Keratinocyte (primary cell): Measurements from ENCODE around the gene PPP2R5C. TPM values are rescaled to one million over a fixed set of nuclear protein-coding genes. Genes with fewer than 3 reads are reported as not detected.

ENCODE experiments used
- DNase-seq: peaks from one replicate; pipeline ENCODE4 v3.0.0-alpha.2; 2011; ENCODE audit warnings: low read depth, missing footprints, low spot score
- FAIRE-seq: peaks from 2 replicates; lab custom pipeline; 2011; peaks lifted over from hg19 to GRCh38; lab: Jason Lieb, UNC
- H2AFZ ChIP-seq: 2 replicates; pipeline ENCODE4 v1.6.0; 2012; ENCODE audit warnings: low read length, control low read depth, inconsistent platforms; ENCODE audit not compliant: control insufficient read depth
- H3K27ac ChIP-seq: 2 replicates; pipeline ENCODE4 v1.5.1; 2011; ENCODE audit warnings: low read length; ENCODE audit not compliant: control insufficient read depth, insufficient read depth
- H3K27me3 ChIP-seq: 3 replicates; pipeline ENCODE4 v1.6.0; 2011; ENCODE audit warnings: low read length; ENCODE audit not compliant: control insufficient read depth, insufficient read depth; ENCODE audit errors: extremely low read depth
- H3K36me3 ChIP-seq, 2 experiments: 2 replicates in 1 of 2; 3 replicates in 1 of 2; pipeline ENCODE4 v1.5.1; 2011; ENCODE audit warnings: low read length in 2 of 2, mild to moderate bottlenecking in 1 of 2; ENCODE audit not compliant: control insufficient read depth in 2 of 2, insufficient read depth in 2 of 2; ENCODE audit errors: extremely low read depth in 1 of 2
- H3K4me1 ChIP-seq: 3 replicates; pipeline ENCODE4 v1.5.1; 2011; ENCODE audit warnings: low read length; ENCODE audit not compliant: control insufficient read depth, insufficient read depth; ENCODE audit errors: extremely low read depth
- H3K4me2 ChIP-seq: 3 replicates; pipeline ENCODE4 v1.6.0; 2011; ENCODE audit warnings: low read depth, low read length; ENCODE audit not compliant: control insufficient read depth, insufficient read depth; ENCODE audit errors: extremely low read depth
- H3K4me3 ChIP-seq, 3 experiments: fragments of 200-600 bp in 1 of 3; sonication (generic) in 1 of 3; 2 replicates in 2 of 3; 3 replicates in 1 of 3; pipeline ENCODE4 v1.5.1; 2011 to 2016; ENCODE audit warnings: low read length in 3 of 3, mild to moderate bottlenecking in 3 of 3, control low read depth in 2 of 3, inconsistent platforms in 1 of 3, low read depth in 1 of 3, mixed read lengths in 1 of 3, mixed run types in 1 of 3, moderate library complexity in 1 of 3; ENCODE audit not compliant: control insufficient read depth in 2 of 3, insufficient read depth in 2 of 3; ENCODE audit errors: extremely low read depth in 1 of 3
- H3K79me2 ChIP-seq: 2 replicates; pipeline ENCODE4 v1.6.0; 2012; ENCODE audit warnings: low read length; ENCODE audit not compliant: control insufficient read depth, insufficient read depth
- H3K9ac ChIP-seq: 3 replicates; pipeline ENCODE4 v1.6.0; 2011; ENCODE audit warnings: low read length; ENCODE audit not compliant: control insufficient read depth, insufficient read depth; ENCODE audit errors: extremely low read depth
- H3K9me1 ChIP-seq: 3 replicates; pipeline ENCODE4 v1.6.0; 2011; ENCODE audit warnings: low read length; ENCODE audit not compliant: control insufficient read depth, insufficient read depth; ENCODE audit errors: extremely low read depth
- H3K9me3 ChIP-seq: 2 replicates; pipeline ENCODE4 v1.5.1; 2012; ENCODE audit warnings: low read depth, low read length; ENCODE audit not compliant: control insufficient read depth
- H4K20me1 ChIP-seq: 3 replicates; pipeline ENCODE4 v1.6.0; 2011; ENCODE audit warnings: low read length; ENCODE audit not compliant: control insufficient read depth, insufficient read depth; ENCODE audit errors: extremely low read depth
- CTCF ChIP-seq, 3 experiments: IDR thresholded peaks in 1 of 3; conservative IDR thresholded peaks in 1 of 3; optimal IDR thresholded peaks in 1 of 3; 2 replicates in 2 of 3; 3 replicates in 1 of 3; pipeline versions ENCODE3 to v1.5.1; 2011; ENCODE audit warnings: low read length in 3 of 3, mild to moderate bottlenecking in 3 of 3, moderate library complexity in 2 of 3, control low read depth in 1 of 3, inconsistent platforms in 1 of 3; ENCODE audit not compliant: insufficient read depth in 2 of 3; ENCODE audit errors: extremely low read depth in 1 of 3
- EZH2 ChIP-seq: IDR thresholded peaks from one replicate; pipeline ENCODE4 v1.6.1; 2012; ENCODE audit warnings: inconsistent platforms, mild to moderate bottlenecking, low read length, moderate library complexity
- dilution Hi-C: fragments of 300-500 bp; cut with MboI; formaldehyde crosslinking; loops from one replicate; pipeline ENCODE4 v1.7.0; 2020; ENCODE audit warnings: low sequenced_read_pairs; ENCODE audit not compliant: extremely low pct_ligation_motif_present
- polyA plus RNA-seq, 5 experiments: library from polyadenylated mRNA; depleted of rRNA in 3 of 5; stranded (reverse) in 3 of 5; stranded (forward) in 1 of 5; unstranded in 1 of 5; fragments of >200 nt; gene quantifications; 1 replicate in 1 of 5; 2 replicates in 3 of 5; 3 replicates in 1 of 5; pipeline versions ENCODE4 v1.2.1 to v1.2.3, GENCODE V29; 2011 to 2012; ENCODE audit warnings: missing spikeins in 2 of 5, low read depth in 1 of 5, low replicate concordance in 1 of 5

The PPP2R5C gene
- polyA plus RNA-seq, 1 donor (not counting 4 experiments of a cell fraction or from before 2014, with no cell fraction given): 105 TPM

GRCh38 chr14:101835566-101835965, 74.1 kb downstream of the PPP2R5C start:
- Histone ChIP-seq H3K9me3 (no peaks in the 10 kb centered on the region), H3K27me3 (no peaks in the 10 kb centered on the region), H3K4me2 (no peak overlapping the region), H3K4me3 (no peak overlapping the region), H3K27ac (peak overlapping the region; percentile 18), H3K36me3 (peaks cover 0 to 2% of the 10 kb centered on the region in 2 experiments), H4K20me1 (peaks cover 3% of the 10 kb centered on the region), H3K4me1 (peaks cover 8% of the 10 kb centered on the region), H3K79me2 (peaks cover 75% of the 10 kb centered on the region), H3K9me1 (no peaks in the 10 kb centered on the region), H2AFZ (no peak overlapping the region), H3K9ac (no peak overlapping the region)
- dilution Hi-C loops: no loop called here
- TF ChIP-seq CTCF (optimal IDR thresholded peaks at IDR 0.05 in 1 of 3, IDR thresholded peaks at IDR 0.05 in 1 of 3, conservative IDR thresholded peaks at IDR 0.05 in 1 of 3; ENCODE audit: extremely low read depth in 1 of 3, insufficient read depth in 2 of 3, low read length in 3 of 3): no peak
- no peak for TF ChIP-seq EZH2
- no peak for DNase-seq
- no peak for FAIRE-seq

- Histone ChIP-seq H4K20me1 (peaks cover 3% of the 10 kb centered on the region), H3K79me2 (peaks cover 77% of the 10 kb centered on the region), H3K27ac (peak overlapping the region; percentile 14), H3K4me3 (no peak overlapping the region), H3K9me1 (no peaks in the 10 kb centered on the region), H3K9ac (no peak overlapping the region), H2AFZ (no peak overlapping the region), H3K36me3 (peaks cover 0 to 2% of the 10 kb centered on the region in 2 experiments), H3K9me3 (no peaks in the 10 kb centered on the region), H3K4me1 (peaks cover 14% of the 10 kb centered on the region), H3K4me2 (no peak overlapping the region), H3K27me3 (no peaks in the 10 kb centered on the region)
- DNase-seq (no peak), FAIRE-seq (no peak)
- TF ChIP-seq EZH2 (no peak), CTCF (optimal IDR thresholded peaks at IDR 0.05 in 1 of 3, IDR thresholded peaks at IDR 0.05 in 1 of 3, conservative IDR thresholded peaks at IDR 0.05 in 1 of 3; ENCODE audit: extremely low read depth in 1 of 3, insufficient read depth in 2 of 3, low read length in 3 of 3) (no peak)
- dilution Hi-C loops: no loop called here
Measured at GRCh38 chr14:101836135-101836534, 74.6 kb downstream of the PPP2R5C start.
